Calu3 (cell line): Measurements from ENCODE around the gene DUOXA1. TPM values are rescaled to one million over a fixed set of nuclear protein-coding genes. Genes with fewer than 3 reads are reported as not detected.

Experiments used
- BruUV-seq: library from RNA; stranded (reverse); fragments of 400-500 nt; replicated peaks from 2 replicates; lab custom pipeline; 2021; lab: Mats Ljungman, UMichigan
- CTCF ChIA-PET: fragments of 300-600 bp; sonication (Branson Sonifier 250); formaldehyde crosslinking; loops from one replicate; lab custom pipeline; 2022; ENCODE audit warnings: antibody characterized with exemption; lab: Charles Lee
- DNase-seq: peaks from one replicate; pipeline ENCODE4 v3.0.0; 2022
- H3K27ac Mint-ChIP-seq: one replicate; pipeline ENCODE4 v1.8.0; 2022; ENCODE audit warnings: mixed read lengths; ENCODE audit not compliant: unreplicated experiment
- H3K27me3 Mint-ChIP-seq: one replicate; pipeline ENCODE4 v1.8.0; 2022; ENCODE audit warnings: mixed read lengths; ENCODE audit not compliant: unreplicated experiment
- H3K36me3 Mint-ChIP-seq: one replicate; pipeline ENCODE4 v1.8.0; 2022; ENCODE audit warnings: mild to moderate bottlenecking, moderate library complexity, mixed read lengths; ENCODE audit not compliant: insufficient read depth, unreplicated experiment
- H3K4me1 Mint-ChIP-seq: one replicate; pipeline ENCODE4 v1.8.0; 2022; ENCODE audit warnings: mild to moderate bottlenecking, low read depth, mixed read lengths; ENCODE audit not compliant: unreplicated experiment
- H3K4me3 Mint-ChIP-seq: one replicate; pipeline ENCODE4 v1.8.0; 2022; ENCODE audit warnings: mild to moderate bottlenecking, low read depth, moderate library complexity, mixed read lengths; ENCODE audit not compliant: unreplicated experiment
- H3K9me3 Mint-ChIP-seq: one replicate; pipeline ENCODE4 v1.8.0; 2022; ENCODE audit warnings: low read depth, mixed read lengths; ENCODE audit not compliant: unreplicated experiment
- CTCF ChIP-seq: fragments of 200-600 bp; IDR thresholded peaks from one replicate; pipeline ENCODE4 v1.8.0; 2022; ENCODE audit warnings: antibody characterized with exemption; ENCODE audit not compliant: unreplicated experiment
- intact Hi-C: fragments of 100-400 bp; cut with micrococcal nuclease; formaldehyde crosslinking; loops from one replicate; pipeline ENCODE4 v1.10.0; 2022; ENCODE audit not compliant: unreplicated experiment
- total RNA-seq: library from RNA; stranded (reverse); gene quantifications from 2 replicates; pipeline ENCODE4 v1.2.3, GENCODE V29; 2022

Gene DUOXA1
- total RNA-seq, 1 experiment from 2014 or later: not detected

- CTCF ChIA-PET: no interaction called here
- BruUV-seq: no TSS peak
- intact Hi-C loops: no loop called here
- H3K4me1 Mint-ChIP-seq: peaks cover 23% of the 10 kb centered on the region
- H3K4me3 Mint-ChIP-seq: no peak overlapping the region
- H3K36me3 Mint-ChIP-seq: no peaks in the 10 kb centered on the region
- no peak for DNase-seq
- no peaks in the 10 kb centered on the region for H3K9me3 Mint-ChIP-seq
- H3K27me3 Mint-ChIP-seq: peaks cover 76% of the 10 kb centered on the region
- no peak overlapping the region for H3K27ac Mint-ChIP-seq
- TF ChIP-seq CTCF: no peak
Observed at GRCh38 chr15:45116006-45116481, 13.6 kb downstream of the DUOXA1 start.

GRCh38 chr15:45115312-45115820 is 14.3 kb downstream of the DUOXA1 start:
- CTCF ChIA-PET: no interaction called here

GRCh38 chr15:45114751-45115085 is 15.0 kb downstream of the DUOXA1 start:
- CTCF ChIA-PET: interaction anchor here (1.0 kb wide), 1 partner anchor 15 kb away, joined by 3 read pairs; the partner anchor contains the start of genes DUOX1 and DUOXA1
- no peak for TF ChIP-seq CTCF
- H3K27ac Mint-ChIP-seq: no peak overlapping the region

More at GRCh38 chr15:45115312-45115820, 14.3 kb downstream of the DUOXA1 start:
- no TSS peak for BruUV-seq
- H3K36me3 Mint-ChIP-seq: no peaks in the 10 kb centered on the region
- TF ChIP-seq CTCF: no peak
- no peak overlapping the region for H3K4me3 Mint-ChIP-seq
- no peak for DNase-seq
- peaks cover 79% of the 10 kb centered on the region for H3K27me3 Mint-ChIP-seq
- no peak overlapping the region for H3K27ac Mint-ChIP-seq
- intact Hi-C loops: no loop called here
- no peaks in the 10 kb centered on the region for H3K9me3 Mint-ChIP-seq
- peaks cover 23% of the 10 kb centered on the region for H3K4me1 Mint-ChIP-seq

GRCh38 chr15:45114076-45114750 is 15.5 kb downstream of the DUOXA1 start, which contains the start of the genes DUOX2 and DUOXA2:
DUOX2 (minus strand) TSS chr15:45114172; CDS start chr15:45113411, 761 bp downstream.
DUOXA2 (plus strand) TSS chr15:45114326; CDS start chr15:45114606, 280 bp downstream.
- Mint-ChIP-seq H3K4me1 (peaks cover 23% of the 10 kb centered on the region), H3K27me3 (peaks cover 81% of the 10 kb centered on the region), H3K27ac (no peak within 1 kb of the TSS), H3K9me3 (no peaks in the 10 kb centered on the region), H3K4me3 (peak within 1 kb of the TSS; percentile 60), H3K36me3 (no peaks in the 10 kb centered on the region)
- CTCF ChIA-PET: interaction anchor here (1.0 to 1.8 kb wide), 2 partner anchors 16 to 24 kb away, joined by 3 read pairs; partner anchors contain the start of genes DUOX1 and DUOXA1
- intact Hi-C loops: no loop called here
- no TSS peak for BruUV-seq
- TF ChIP-seq CTCF: no peak
- DNase-seq: no peak

More at GRCh38 chr15:45114751-45115085, 15.0 kb downstream of the DUOXA1 start:
- peaks cover 81% of the 10 kb centered on the region for H3K27me3 Mint-ChIP-seq
- no peaks in the 10 kb centered on the region for H3K36me3 Mint-ChIP-seq
- peaks cover 23% of the 10 kb centered on the region for H3K4me1 Mint-ChIP-seq
- H3K4me3 Mint-ChIP-seq: peak overlapping the region; percentile 15
- intact Hi-C loops: no loop called here
- no peak for DNase-seq
- BruUV-seq: no TSS peak
- H3K9me3 Mint-ChIP-seq: no peaks in the 10 kb centered on the region
